Keratinocyte (primary cell): ENCODE data around the gene SLC4A2. TPM values are rescaled to one million over a fixed set of nuclear protein-coding genes. Genes with fewer than 3 reads are reported as not detected.

Experiments used
- DNase-seq: peaks from one replicate; pipeline ENCODE4 v3.0.0-alpha.2; 2011; ENCODE audit warnings: low read depth, missing footprints, low spot score
- FAIRE-seq: peaks from 2 replicates; lab custom pipeline; 2011; peaks lifted over from hg19 to GRCh38; lab: Jason Lieb, UNC
- H2AFZ ChIP-seq: 2 replicates; pipeline ENCODE4 v1.6.0; 2012; ENCODE audit warnings: low read length, control low read depth, inconsistent platforms; ENCODE audit not compliant: control insufficient read depth
- H3K27ac ChIP-seq: 2 replicates; pipeline ENCODE4 v1.5.1; 2011; ENCODE audit warnings: low read length; ENCODE audit not compliant: control insufficient read depth, insufficient read depth
- H3K27me3 ChIP-seq: 3 replicates; pipeline ENCODE4 v1.6.0; 2011; ENCODE audit warnings: low read length; ENCODE audit not compliant: control insufficient read depth, insufficient read depth; ENCODE audit errors: extremely low read depth
- H3K36me3 ChIP-seq, 2 experiments: 2 replicates in 1 of 2; 3 replicates in 1 of 2; pipeline ENCODE4 v1.5.1; 2011; ENCODE audit warnings: low read length in 2 of 2, mild to moderate bottlenecking in 1 of 2; ENCODE audit not compliant: control insufficient read depth in 2 of 2, insufficient read depth in 2 of 2; ENCODE audit errors: extremely low read depth in 1 of 2
- H3K4me1 ChIP-seq: 3 replicates; pipeline ENCODE4 v1.5.1; 2011; ENCODE audit warnings: low read length; ENCODE audit not compliant: control insufficient read depth, insufficient read depth; ENCODE audit errors: extremely low read depth
- H3K4me2 ChIP-seq: 3 replicates; pipeline ENCODE4 v1.6.0; 2011; ENCODE audit warnings: low read depth, low read length; ENCODE audit not compliant: control insufficient read depth, insufficient read depth; ENCODE audit errors: extremely low read depth
- H3K4me3 ChIP-seq, 3 experiments: fragments of 200-600 bp in 1 of 3; sonication (generic) in 1 of 3; 2 replicates in 2 of 3; 3 replicates in 1 of 3; pipeline ENCODE4 v1.5.1; 2011 to 2016; ENCODE audit warnings: low read length in 3 of 3, mild to moderate bottlenecking in 3 of 3, control low read depth in 2 of 3, inconsistent platforms in 1 of 3, low read depth in 1 of 3, mixed read lengths in 1 of 3, mixed run types in 1 of 3, moderate library complexity in 1 of 3; ENCODE audit not compliant: control insufficient read depth in 2 of 3, insufficient read depth in 2 of 3; ENCODE audit errors: extremely low read depth in 1 of 3
- H3K79me2 ChIP-seq: 2 replicates; pipeline ENCODE4 v1.6.0; 2012; ENCODE audit warnings: low read length; ENCODE audit not compliant: control insufficient read depth, insufficient read depth
- H3K9ac ChIP-seq: 3 replicates; pipeline ENCODE4 v1.6.0; 2011; ENCODE audit warnings: low read length; ENCODE audit not compliant: control insufficient read depth, insufficient read depth; ENCODE audit errors: extremely low read depth
- H3K9me1 ChIP-seq: 3 replicates; pipeline ENCODE4 v1.6.0; 2011; ENCODE audit warnings: low read length; ENCODE audit not compliant: control insufficient read depth, insufficient read depth; ENCODE audit errors: extremely low read depth
- H3K9me3 ChIP-seq: 2 replicates; pipeline ENCODE4 v1.5.1; 2012; ENCODE audit warnings: low read depth, low read length; ENCODE audit not compliant: control insufficient read depth
- H4K20me1 ChIP-seq: 3 replicates; pipeline ENCODE4 v1.6.0; 2011; ENCODE audit warnings: low read length; ENCODE audit not compliant: control insufficient read depth, insufficient read depth; ENCODE audit errors: extremely low read depth
- CTCF ChIP-seq, 3 experiments: IDR thresholded peaks in 1 of 3; conservative IDR thresholded peaks in 1 of 3; optimal IDR thresholded peaks in 1 of 3; 2 replicates in 2 of 3; 3 replicates in 1 of 3; pipeline versions ENCODE3 to v1.5.1; 2011; ENCODE audit warnings: low read length in 3 of 3, mild to moderate bottlenecking in 3 of 3, moderate library complexity in 2 of 3, control low read depth in 1 of 3, inconsistent platforms in 1 of 3; ENCODE audit not compliant: insufficient read depth in 2 of 3; ENCODE audit errors: extremely low read depth in 1 of 3
- EZH2 ChIP-seq: IDR thresholded peaks from one replicate; pipeline ENCODE4 v1.6.1; 2012; ENCODE audit warnings: inconsistent platforms, mild to moderate bottlenecking, low read length, moderate library complexity
- dilution Hi-C: fragments of 300-500 bp; cut with MboI; formaldehyde crosslinking; loops from one replicate; pipeline ENCODE4 v1.7.0; 2020; ENCODE audit warnings: low sequenced_read_pairs; ENCODE audit not compliant: extremely low pct_ligation_motif_present
- polyA plus RNA-seq, 5 experiments: library from polyadenylated mRNA; depleted of rRNA in 3 of 5; stranded (reverse) in 3 of 5; stranded (forward) in 1 of 5; unstranded in 1 of 5; fragments of >200 nt; gene quantifications; 1 replicate in 1 of 5; 2 replicates in 3 of 5; 3 replicates in 1 of 5; pipeline versions ENCODE4 v1.2.1 to v1.2.3, GENCODE V29; 2011 to 2012; ENCODE audit warnings: missing spikeins in 2 of 5, low read depth in 1 of 5, low replicate concordance in 1 of 5

SLC4A2 gene
- polyA plus RNA-seq, 1 donor (not counting 4 experiments of a cell fraction or from before 2014, with no cell fraction given), result 33.8 TPM

DNA sequence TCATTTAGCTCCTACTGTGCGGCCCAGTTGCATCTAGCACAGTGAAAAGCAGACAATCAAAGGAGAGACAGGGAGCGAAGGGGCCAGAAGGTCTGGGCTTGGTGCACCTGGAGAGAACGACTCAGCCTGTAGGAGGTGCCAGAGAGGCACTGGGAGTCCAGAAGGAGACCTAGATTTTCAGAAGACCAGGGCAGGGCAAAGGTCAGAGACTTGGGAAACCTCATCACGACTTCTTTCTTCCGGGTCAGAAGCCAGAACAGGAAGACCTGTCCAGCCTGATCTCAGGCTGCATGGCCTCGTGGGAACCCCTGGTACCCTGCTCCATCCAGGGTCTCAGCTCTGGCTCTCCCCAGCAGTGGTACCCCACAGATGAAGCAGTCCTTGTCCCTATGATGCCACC, 32.0 kb downstream of the SLC4A2 start:
- no peak for FAIRE-seq
- peaks cover 5 to 8% of the 10 kb centered on the region in 2 experiments for H3K36me3 ChIP-seq

DNA sequence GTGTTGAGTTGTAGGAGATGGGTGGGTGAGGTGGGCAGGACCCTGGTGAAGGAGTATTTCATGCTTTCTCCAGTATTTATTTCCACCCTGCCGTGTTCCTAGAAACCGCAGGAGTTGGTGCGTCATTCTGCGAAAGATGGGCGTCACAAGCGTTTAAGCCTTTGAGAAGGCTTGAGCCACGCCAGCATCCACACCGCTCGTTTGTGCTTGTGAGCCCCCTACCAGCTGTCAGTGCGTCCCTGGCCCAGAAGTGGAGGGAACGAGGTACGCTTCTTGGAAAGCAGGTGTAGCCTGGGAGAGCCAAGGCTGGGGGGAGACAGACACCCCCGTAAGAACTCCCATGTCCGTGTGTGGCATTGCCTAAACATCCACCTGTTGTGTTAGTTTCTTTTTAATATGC, 32.6 kb downstream of the SLC4A2 start:
- peaks cover 21% of the 10 kb centered on the region for H3K4me1 ChIP-seq
- H3K79me2 ChIP-seq, result peaks cover 97% of the 10 kb centered on the region
- no peak for DNase-seq
- peaks cover 5 to 9% of the 10 kb centered on the region in 2 experiments for H3K36me3 ChIP-seq
- no peak overlapping the region for H3K27ac ChIP-seq
- H3K9ac ChIP-seq, result no peak overlapping the region
- no peaks in the 10 kb centered on the region for H3K27me3 ChIP-seq
- H3K4me3 ChIP-seq, result no peak overlapping the region
- no peaks in the 10 kb centered on the region for H3K9me1 ChIP-seq
- TF ChIP-seq EZH2 (no peak), CTCF (optimal IDR thresholded peaks at IDR 0.05 in 1 of 3, IDR thresholded peaks at IDR 0.05 in 1 of 3, conservative IDR thresholded peaks at IDR 0.05 in 1 of 3; ENCODE audit: extremely low read depth in 1 of 3, insufficient read depth in 2 of 3, low read length in 3 of 3) (no peak)
- H3K9me3 ChIP-seq, result no peaks in the 10 kb centered on the region
- FAIRE-seq, result no peak
- no peak overlapping the region for H2AFZ ChIP-seq
- dilution Hi-C loops, result no loop called here
- peaks cover 5% of the 10 kb centered on the region for H4K20me1 ChIP-seq
- H3K4me2 ChIP-seq, result no peak overlapping the region

More for the DNA sequence above, 32.0 kb downstream of the SLC4A2 start:
- H3K4me1 ChIP-seq, result peaks cover 21% of the 10 kb centered on the region
- DNase-seq, result no peak
- H3K79me2 ChIP-seq, result peaks cover 94% of the 10 kb centered on the region
- dilution Hi-C loops, result no loop called here
- no peaks in the 10 kb centered on the region for H3K9me3 ChIP-seq
- no peak overlapping the region for H3K4me3 ChIP-seq
- peak in 2 of 3 experiments; percentile 68 to 77 for TF ChIP-seq CTCF (optimal IDR thresholded peaks at IDR 0.05 in 1 of 3, IDR thresholded peaks at IDR 0.05 in 1 of 3, conservative IDR thresholded peaks at IDR 0.05 in 1 of 3; ENCODE audit: extremely low read depth in 1 of 3, insufficient read depth in 2 of 3, low read length in 3 of 3)
- no peak for TF ChIP-seq EZH2
- no peaks in the 10 kb centered on the region for H3K9me1 ChIP-seq
- H2AFZ ChIP-seq, result no peak overlapping the region
- H3K27ac ChIP-seq, result no peak overlapping the region
- no peaks in the 10 kb centered on the region for H3K27me3 ChIP-seq
- peaks cover 5% of the 10 kb centered on the region for H4K20me1 ChIP-seq
- H3K4me2 ChIP-seq, result no peak overlapping the region
- H3K9ac ChIP-seq, result no peak overlapping the region
